ENCODE measurements around the gene IRF2. TPM values are rescaled to one million over a fixed set of nuclear protein-coding genes. Genes with fewer than 3 reads are reported as not detected.

Gene IRF2
- total RNA-seq, 2 experiments from 2014 or later, result 11.4 to 14.9 TPM

DNA sequence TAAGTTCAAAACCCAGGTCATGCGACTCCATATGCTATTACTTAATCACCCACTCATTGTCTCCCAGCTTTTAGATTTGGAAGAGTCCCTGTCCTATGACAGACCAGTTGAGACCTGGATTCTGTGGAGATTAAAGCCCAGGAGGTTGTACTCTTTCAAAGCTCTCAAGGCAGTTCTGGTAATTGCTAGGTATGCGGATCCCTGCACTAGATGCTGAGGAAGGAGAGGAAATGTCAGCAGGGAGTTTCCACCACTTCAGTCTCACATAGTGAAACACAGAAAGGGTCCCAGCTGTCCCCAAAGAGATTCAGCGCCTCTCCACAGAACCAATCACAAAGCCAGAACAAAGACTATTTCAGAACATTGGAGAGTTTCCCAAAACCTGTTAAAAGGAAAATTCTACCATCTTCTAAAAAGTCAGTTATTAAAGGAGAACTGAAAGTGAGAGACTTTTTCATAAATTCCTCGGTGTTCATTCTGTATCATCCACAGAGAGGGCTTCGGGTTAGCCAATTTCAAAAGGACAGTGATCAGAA is 53.4 kb downstream of the IRF2 start:
- POLR2A ChIA-PET, result interaction anchor here (0.7 to 2.6 kb wide), 6 partner anchors 11 to 117 kb away, joined by 3 to 9 read pairs (median 4); partner anchors contain the start of gene IRF2
- ATAC-seq (ENCODE audit: poor library complexity) (peak; percentile 37), DNase-seq (peak in 3 of 14 experiments; percentile 55 to 62 (median 61))
- peaks cover 58% of the 10 kb centered on the region for H3K4me1 ChIP-seq (ENCODE audit: insufficient read depth, low read length)
- H3K4me3 Mint-ChIP-seq, result peak overlapping the region; percentile 79
- H3K27me3 ChIP-seq (ENCODE audit: control insufficient read depth in 1 of 2, insufficient read depth in 2 of 2, low read length in 2 of 2), result no peaks in the 10 kb centered on the region
- H3K4me1 Mint-ChIP-seq (ENCODE audit: low read depth), result peaks cover 76% of the 10 kb centered on the region
- peak overlapping the region; percentile 12 for H3K4me3 ChIP-seq (ENCODE audit: low read length)
- peak overlapping the region; percentile 43 to 48 for H3K27ac ChIP-seq (ENCODE audit: low read depth in 1 of 2, low read length in 2 of 2)
- no peaks in the 10 kb centered on the region for H3K9me3 Mint-ChIP-seq
- no peaks in the 10 kb centered on the region for H3K9me3 ChIP-seq (ENCODE audit: control insufficient read depth in 1 of 2, insufficient read depth in 1 of 2, low read length in 2 of 2)
- H3K36me3 ChIP-seq (ENCODE audit: insufficient read depth, low read length), result peaks cover 45% of the 10 kb centered on the region
- CTCF ChIA-PET, result interaction anchor here (1.4 to 1.6 kb wide), 3 partner anchors 16 to 157 kb away, joined by 4 to 6 read pairs (median 6); no protein-coding TSS in a partner anchor
- H3K36me3 Mint-ChIP-seq (ENCODE audit: low read depth), result peaks cover 86% of the 10 kb centered on the region
- H3K27me3 Mint-ChIP-seq, result no peaks in the 10 kb centered on the region
- H3K27ac Mint-ChIP-seq, result peak overlapping the region; percentile 92
- intact Hi-C loops (cut with DNase I, micrococcal nuclease), result loop anchor here in 1 of 2 experiments (5.0 kb wide), 1 partner anchor 116 kb away; no protein-coding TSS in a partner anchor
- TF ChIP-seq, protein P1, sequence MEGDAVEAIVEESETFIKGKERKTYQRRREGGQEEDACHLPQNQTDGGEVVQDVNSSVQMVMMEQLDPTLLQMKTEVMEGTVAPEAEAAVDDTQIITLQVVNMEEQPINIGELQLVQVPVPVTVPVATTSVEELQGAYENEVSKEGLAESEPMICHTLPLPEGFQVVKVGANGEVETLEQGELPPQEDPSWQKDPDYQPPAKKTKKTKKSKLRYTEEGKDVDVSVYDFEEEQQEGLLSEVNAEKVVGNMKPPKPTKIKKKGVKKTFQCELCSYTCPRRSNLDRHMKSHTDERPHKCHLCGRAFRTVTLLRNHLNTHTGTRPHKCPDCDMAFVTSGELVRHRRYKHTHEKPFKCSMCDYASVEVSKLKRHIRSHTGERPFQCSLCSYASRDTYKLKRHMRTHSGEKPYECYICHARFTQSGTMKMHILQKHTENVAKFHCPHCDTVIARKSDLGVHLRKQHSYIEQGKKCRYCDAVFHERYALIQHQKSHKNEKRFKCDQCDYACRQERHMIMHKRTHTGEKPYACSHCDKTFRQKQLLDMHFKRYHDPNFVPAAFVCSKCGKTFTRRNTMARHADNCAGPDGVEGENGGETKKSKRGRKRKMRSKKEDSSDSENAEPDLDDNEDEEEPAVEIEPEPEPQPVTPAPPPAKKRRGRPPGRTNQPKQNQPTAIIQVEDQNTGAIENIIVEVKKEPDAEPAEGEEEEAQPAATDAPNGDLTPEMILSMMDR (IDR thresholded peaks at IDR 0.05), result no peak

- H3K27ac Mint-ChIP-seq, result peak overlapping the region; percentile 92
- peak in 3 of 14 experiments; percentile 24 to 47 (median 32) for DNase-seq
- H3K27me3 Mint-ChIP-seq, result no peaks in the 10 kb centered on the region
- TF ChIP-seq, protein P1 (IDR thresholded peaks at IDR 0.05), result no peak
- ATAC-seq (ENCODE audit: poor library complexity), result peak; percentile 18
- CTCF ChIA-PET, result interaction anchor here (1.4 to 1.6 kb wide), 3 partner anchors 16 to 156 kb away, joined by 4 to 6 read pairs (median 6); no protein-coding TSS in a partner anchor
- H3K4me1 Mint-ChIP-seq (ENCODE audit: low read depth), result peaks cover 76% of the 10 kb centered on the region
- peak overlapping the region; percentile 79 for H3K4me3 Mint-ChIP-seq
- Histone ChIP-seq H3K27me3 (ENCODE audit: control insufficient read depth in 1 of 2, insufficient read depth in 2 of 2, low read length in 2 of 2) (no peaks in the 10 kb centered on the region), H3K4me1 (ENCODE audit: insufficient read depth, low read length) (peaks cover 59% of the 10 kb centered on the region), H3K9me3 (ENCODE audit: control insufficient read depth in 1 of 2, insufficient read depth in 1 of 2, low read length in 2 of 2) (no peaks in the 10 kb centered on the region), H3K4me3 (ENCODE audit: low read length) (peak overlapping the region; percentile 12), H3K27ac (ENCODE audit: low read depth in 1 of 2, low read length in 2 of 2) (peak overlapping the region; percentile 43 to 48), H3K36me3 (ENCODE audit: insufficient read depth, low read length) (peaks cover 46% of the 10 kb centered on the region)
- no peaks in the 10 kb centered on the region for H3K9me3 Mint-ChIP-seq
- POLR2A ChIA-PET, result interaction anchor here (1.3 to 2.6 kb wide), 5 partner anchors 10 to 117 kb away, joined by 4 to 9 read pairs (median 5); partner anchors contain the start of gene IRF2
- intact Hi-C loops (cut with DNase I, micrococcal nuclease), result loop anchor here in 1 of 2 experiments (5.0 kb wide), 1 partner anchor 117 kb away; no protein-coding TSS in a partner anchor
- peaks cover 85% of the 10 kb centered on the region for H3K36me3 Mint-ChIP-seq (ENCODE audit: low read depth)
Measured at GRCh38 chr4:184420402-184420801, 53.9 kb downstream of the IRF2 start.

GRCh38 chr4:184419976-184420375 is 54.4 kb downstream of the IRF2 start:
- H3K4me3 Mint-ChIP-seq, result peak overlapping the region; percentile 79
- ATAC-seq (ENCODE audit: poor library complexity) (no peak), DNase-seq (peak in 1 of 14 experiments; percentile 36)
- no peak overlapping the region for H3K4me3 ChIP-seq (ENCODE audit: low read length)
- CTCF ChIA-PET, result interaction anchor here (1.4 to 1.6 kb wide), 2 partner anchors 17 to 156 kb away, joined by 6 read pairs; no protein-coding TSS in a partner anchor
- H3K27me3 Mint-ChIP-seq, result no peaks in the 10 kb centered on the region
- peaks cover 46% of the 10 kb centered on the region for H3K36me3 ChIP-seq (ENCODE audit: insufficient read depth, low read length)
- no peaks in the 10 kb centered on the region for H3K27me3 ChIP-seq (ENCODE audit: control insufficient read depth in 1 of 2, insufficient read depth in 2 of 2, low read length in 2 of 2)
- H3K27ac ChIP-seq (ENCODE audit: low read depth in 1 of 2, low read length in 2 of 2), result peak overlapping the region; percentile 43 to 48
- intact Hi-C loops (cut with DNase I, micrococcal nuclease), result loop anchor here (2.0 to 10.0 kb wide), 4 partner anchors 32 to 155 kb away; no protein-coding TSS in a partner anchor
- POLR2A ChIA-PET, result interaction anchor here (1.3 to 2.6 kb wide), 4 partner anchors 10 to 118 kb away, joined by 4 to 9 read pairs (median 6); partner anchors contain the start of gene IRF2
- H3K4me1 ChIP-seq (ENCODE audit: insufficient read depth, low read length), result peaks cover 63% of the 10 kb centered on the region
- H3K4me1 Mint-ChIP-seq (ENCODE audit: low read depth), result peaks cover 73% of the 10 kb centered on the region
- TF ChIP-seq, protein P1 (IDR thresholded peaks at IDR 0.05), result no peak
- no peaks in the 10 kb centered on the region for H3K9me3 ChIP-seq (ENCODE audit: control insufficient read depth in 1 of 2, insufficient read depth in 1 of 2, low read length in 2 of 2)
- no peaks in the 10 kb centered on the region for H3K9me3 Mint-ChIP-seq
- H3K36me3 Mint-ChIP-seq (ENCODE audit: low read depth), result peaks cover 85% of the 10 kb centered on the region
- H3K27ac Mint-ChIP-seq, result peak overlapping the region; percentile 92
